Measurements from ENCODE around the gene EPN3. TPM values are rescaled to one million over a fixed set of nuclear protein-coding genes. Genes with fewer than 3 reads are reported as not detected.
A peak's percentile ranks its signal among the peaks of the same experiment; 100 is the strongest.

The EPN3 gene
- polyA plus RNA-seq, 1 of the 3 experiments (the other 2 are of a cell fraction), result 0.05 TPM

DNA sequence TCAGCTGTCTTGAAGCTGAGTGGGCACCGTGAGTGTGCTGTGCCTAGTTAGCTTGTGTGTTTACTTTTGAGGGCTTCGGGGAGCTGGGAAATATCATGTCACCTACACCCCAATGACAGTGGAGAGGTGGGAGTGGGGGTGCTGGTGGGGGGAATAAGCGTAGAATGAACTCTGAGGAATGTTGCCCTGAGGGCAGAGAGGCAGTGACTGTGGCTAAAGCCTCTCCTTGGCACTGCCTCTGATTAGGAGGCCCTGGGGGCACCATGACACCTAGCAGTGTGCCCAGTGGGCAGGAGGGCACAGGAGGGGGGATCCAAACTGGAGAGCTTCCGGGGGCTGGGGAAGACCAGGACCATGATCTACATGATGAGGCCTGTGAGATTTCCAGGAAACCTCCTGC is 52.8 kb downstream of the EPN3 start:
- H3K4me3 ChIP-seq (ENCODE audit: low read depth in 2 of 2, low read length in 1 of 2), result no peak overlapping the region
- H3K4me1 ChIP-seq (ENCODE audit: control insufficient read depth in 1 of 2, insufficient read depth in 2 of 2, low read depth in 1 of 2, low read length in 1 of 2), result peaks cover 0 to 45% of the 10 kb centered on the region in 2 experiments; a peak in 1 of 4 replicates
- no peaks in the 10 kb centered on the region for H3K9me3 ChIP-seq
- H3K27me3 ChIP-seq (ENCODE audit: insufficient read depth), result peaks cover 16% of the 10 kb centered on the region
- no peaks in the 10 kb centered on the region for H3K79me2 ChIP-seq (ENCODE audit: insufficient read depth)
- no peak overlapping the region for H2AFZ ChIP-seq (ENCODE audit: low read depth)
- ChIA-PET POLR2A (interaction anchor here (1.1 to 1.2 kb wide), 2 partner anchors 15 to 23 kb away, joined by 3 to 7 read pairs; no protein-coding TSS in a partner anchor), CTCF (interaction anchor here (0.6 to 12.9 kb wide), 7 partner anchors 10 to 96 kb away, joined by 3 to 163 read pairs (median 7); partner anchors contain the start of gene CACNA1G)
- no peak overlapping the region for H3K9ac ChIP-seq
- H3K36me3 ChIP-seq (replicated peaks in 1 of 2; ENCODE audit: control insufficient read depth in 1 of 2, insufficient read depth in 2 of 2, low read length in 1 of 2), result no peaks in the 10 kb centered on the region
- H4K20me1 ChIP-seq (ENCODE audit: insufficient read depth), result no peaks in the 10 kb centered on the region
- no peaks in the 10 kb centered on the region for H3F3A ChIP-seq (replicated peaks; ENCODE audit: insufficient read depth)
- no peak for DNase-seq
- 0 out of 4 replicates have a peak overlapping the region, but pooled peaks of 1 of the 2 experiments have one; percentile 48 for H3K27ac ChIP-seq (ENCODE audit: low read depth in 2 of 2, low read length in 1 of 2)
- H3K4me2 ChIP-seq, result no peak overlapping the region
- TF ChIP-seq MXI1 (IDR thresholded peaks at IDR 0.05; ENCODE audit: low read depth, low read length) (no peak), CHD2 (IDR thresholded peaks at IDR 0.05; ENCODE audit: low read length, partially characterized antibody) (no peak), FOXJ3 (CRISPR knock-in tag; IDR thresholded peaks at IDR 0.05) (no peak), ZBTB33 (IDR thresholded peaks at IDR 0.05; ENCODE audit: borderline replicate concordance, low read depth) (no peak), RFX5 (IDR thresholded peaks at IDR 0.05; ENCODE audit: low read length) (no peak), RCOR1 (IDR thresholded peaks at IDR 0.05; ENCODE audit: low read length) (no peak), FOSL2 (IDR thresholded peaks at IDR 0.05; ENCODE audit: borderline replicate concordance, low read depth) (no peak), FOXM1 (IDR thresholded peaks at IDR 0.05; ENCODE audit: low read depth) (no peak), RAD21 (IDR thresholded peaks at IDR 0.05; ENCODE audit: low read length) (no peak), JUND (IDR thresholded peaks at IDR 0.05) (no peak), SMC3 (IDR thresholded peaks at IDR 0.05; ENCODE audit: low read depth, low read length) (no peak)
- TF ChIP-seq, protein P1, sequence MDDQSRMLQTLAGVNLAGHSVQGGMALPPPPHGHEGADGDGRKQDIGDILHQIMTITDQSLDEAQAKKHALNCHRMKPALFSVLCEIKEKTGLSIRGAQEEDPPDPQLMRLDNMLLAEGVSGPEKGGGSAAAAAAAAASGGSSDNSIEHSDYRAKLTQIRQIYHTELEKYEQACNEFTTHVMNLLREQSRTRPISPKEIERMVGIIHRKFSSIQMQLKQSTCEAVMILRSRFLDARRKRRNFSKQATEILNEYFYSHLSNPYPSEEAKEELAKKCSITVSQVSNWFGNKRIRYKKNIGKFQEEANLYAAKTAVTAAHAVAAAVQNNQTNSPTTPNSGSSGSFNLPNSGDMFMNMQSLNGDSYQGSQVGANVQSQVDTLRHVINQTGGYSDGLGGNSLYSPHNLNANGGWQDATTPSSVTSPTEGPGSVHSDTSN (IDR thresholded peaks at IDR 0.05), result no peak
- WGBS (ENCODE audit: low lambda C conversion rate), result 62% methylated on average over 3 of the region's 4 CpGs
- no peaks in the 10 kb centered on the region for H3K9me2 ChIP-seq

DNA sequence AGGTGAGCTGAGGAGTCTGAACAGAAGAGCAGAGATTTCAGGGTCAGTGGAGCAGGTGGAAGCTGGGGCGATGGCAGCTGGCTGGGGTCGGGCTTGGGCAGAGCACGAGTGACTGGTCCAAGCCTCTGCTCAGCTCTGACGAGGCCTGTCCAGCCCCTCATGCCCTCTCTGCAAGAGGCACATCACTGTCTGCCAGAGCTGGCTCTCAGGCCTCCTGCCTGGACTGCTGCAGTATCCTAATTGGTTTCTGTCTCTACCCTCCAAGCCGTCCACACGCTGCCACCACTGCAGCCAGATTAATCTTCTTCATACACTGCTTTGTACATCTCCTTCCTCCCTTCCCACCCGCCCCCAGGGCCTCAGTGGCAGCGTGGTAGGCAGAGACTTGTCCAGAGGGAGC is 53.4 kb downstream of the EPN3 start:
- peak overlapping the region in 1 of 2 experiments; percentile 48; a peak in 1 of 4 replicates for H3K27ac ChIP-seq (ENCODE audit: low read depth in 2 of 2, low read length in 1 of 2)
- peaks cover 0 to 45% of the 10 kb centered on the region in 2 experiments; a peak in 1 of 4 replicates for H3K4me1 ChIP-seq (ENCODE audit: control insufficient read depth in 1 of 2, insufficient read depth in 2 of 2, low read depth in 1 of 2, low read length in 1 of 2)
- peak; percentile 65 for DNase-seq
- H3K79me2 ChIP-seq (ENCODE audit: insufficient read depth), result no peaks in the 10 kb centered on the region
- H3K4me3 ChIP-seq (ENCODE audit: low read depth in 2 of 2, low read length in 1 of 2), result no peak overlapping the region
- H3K27me3 ChIP-seq (ENCODE audit: insufficient read depth), result peaks cover 16% of the 10 kb centered on the region
- no peaks in the 10 kb centered on the region for H4K20me1 ChIP-seq (ENCODE audit: insufficient read depth)
- ChIA-PET POLR2A (interaction anchor here (1.1 to 1.2 kb wide), 2 partner anchors 16 to 24 kb away, joined by 3 to 7 read pairs; no protein-coding TSS in a partner anchor), CTCF (interaction anchor here (1.2 to 12.9 kb wide), 8 partner anchors 10 to 96 kb away, joined by 4 to 163 read pairs (median 7); partner anchors contain the start of gene CACNA1G)
- H3F3A ChIP-seq (replicated peaks; ENCODE audit: insufficient read depth), result no peaks in the 10 kb centered on the region
- no peaks in the 10 kb centered on the region for H3K9me2 ChIP-seq
- no peaks in the 10 kb centered on the region for H3K9me3 ChIP-seq
- no peak overlapping the region for H3K9ac ChIP-seq
- H3K4me2 ChIP-seq, result no peak overlapping the region
- H3K36me3 ChIP-seq (replicated peaks in 1 of 2; ENCODE audit: control insufficient read depth in 1 of 2, insufficient read depth in 2 of 2, low read length in 1 of 2), result no peaks in the 10 kb centered on the region
- WGBS (ENCODE audit: low lambda C conversion rate), result 68% methylated on average over 8 of the region's 8 CpGs
- H2AFZ ChIP-seq (ENCODE audit: low read depth), result no peak overlapping the region
- TF ChIP-seq RCOR1 (IDR thresholded peaks at IDR 0.05; ENCODE audit: low read length) (0 out of 2 replicates have a peak, but pooled peaks have one; percentile 9), SMC3 (IDR thresholded peaks at IDR 0.05; ENCODE audit: low read depth, low read length) (no peak)
